Stimulated activated naive B cell treated with anti-CD40 and anti-IgM and Interleukin-4, amounts not matched to agents 10 μg/mL and 1 μg/mL and 100 μg/mL, for 72 hours (primary cell): ENCODE results near the gene UNC13C.

Source experiments
- ATAC-seq, 2 donors: fragments of 150-1000 bp; cut with Tn5 transposase; replicated peaks; 2 replicates each; pipeline ENCODE4 v1.10.0; 2021; ENCODE audit warnings: moderate library complexity in 1 of 2
- DNase-seq: peaks from one replicate; pipeline ENCODE4 v3.0.0; 2021
- H3K27ac Mint-ChIP-seq: one replicate; pipeline ENCODE4 v1.8.0; 2022; ENCODE audit warnings: mild to moderate bottlenecking, mixed read lengths
- H3K27me3 Mint-ChIP-seq, 2 donors: one replicate each; pipeline ENCODE4 v1.8.0; 2022; ENCODE audit warnings: mixed read lengths in 2 of 2
- H3K36me3 Mint-ChIP-seq, 2 donors: one replicate each; pipeline ENCODE4 v1.8.0; 2022; ENCODE audit warnings: mixed read lengths in 2 of 2, mild to moderate bottlenecking in 1 of 2
- H3K4me1 Mint-ChIP-seq, 2 donors: one replicate each; pipeline ENCODE4 v1.8.0; 2022; ENCODE audit warnings: mixed read lengths in 2 of 2, mild to moderate bottlenecking in 1 of 2
- H3K4me3 Mint-ChIP-seq, 2 donors: one replicate each; pipeline ENCODE4 v1.8.0; 2022; ENCODE audit warnings: mild to moderate bottlenecking in 2 of 2, mixed read lengths in 2 of 2, moderate library complexity in 1 of 2
- H3K9me3 Mint-ChIP-seq, 2 donors: one replicate each; pipeline ENCODE4 v1.8.0; 2022; ENCODE audit warnings: mixed read lengths in 2 of 2, mild to moderate bottlenecking in 1 of 2

UNC13C gene

DNA sequence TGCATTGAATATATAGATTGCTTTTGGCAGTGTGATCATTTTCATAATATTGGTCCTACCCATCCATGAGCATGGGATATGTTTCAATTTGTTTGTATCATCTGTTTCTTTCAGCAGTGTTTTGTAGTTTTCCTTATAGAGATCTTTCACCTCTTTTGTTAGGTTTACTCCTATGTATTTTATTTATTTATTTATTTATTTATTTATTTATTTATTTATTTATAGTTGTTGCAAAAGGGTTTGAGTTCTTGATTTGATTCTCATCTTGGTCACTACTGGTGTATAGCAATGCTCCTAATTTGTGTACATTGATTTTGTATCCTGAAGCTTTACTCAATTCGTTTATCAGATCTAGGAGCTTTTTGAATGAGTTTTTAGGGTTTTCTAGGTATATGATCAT is 478.2 kb downstream of the UNC13C start:
- no peak overlapping the region for H3K4me3 Mint-ChIP-seq
- DNase-seq: no peak
- peaks cover 0 to 2% of the 10 kb centered on the region in 2 donors for H3K36me3 Mint-ChIP-seq
- H3K4me1 Mint-ChIP-seq: no peaks in the 10 kb centered on the region
- peaks cover 0 to under 1% of the 10 kb centered on the region in 2 donors for H3K27me3 Mint-ChIP-seq
- H3K27ac Mint-ChIP-seq: no peak overlapping the region
- no peak for ATAC-seq
- peaks cover 33 to 36% of the 10 kb centered on the region in 2 donors for H3K9me3 Mint-ChIP-seq

DNA sequence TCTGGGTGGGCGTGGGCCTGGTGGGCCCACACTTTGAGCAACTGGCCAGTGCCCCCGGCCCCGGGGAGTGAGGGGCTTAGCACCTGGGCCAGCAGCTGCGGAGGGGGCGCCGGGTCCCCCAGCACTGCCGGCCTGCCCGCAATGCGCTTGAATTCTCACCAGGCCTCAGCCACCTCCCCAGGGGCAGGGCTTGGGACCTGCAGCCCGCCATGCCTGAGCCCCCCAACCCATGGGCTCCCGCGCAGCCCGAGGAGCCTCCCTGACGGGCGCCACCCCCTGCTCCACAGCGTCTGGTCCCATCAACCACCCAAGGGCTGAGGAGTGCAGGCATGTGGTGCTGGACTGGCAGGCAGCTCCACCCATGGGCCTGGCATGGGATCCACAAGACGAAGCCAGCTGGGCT is 484.3 kb downstream of the UNC13C start:
- ATAC-seq (no peak), DNase-seq (no peak)
- Mint-ChIP-seq H3K4me1 (no peaks in the 10 kb centered on the region), H3K27ac (no peak overlapping the region), H3K9me3 (peaks cover 20 to 22% of the 10 kb centered on the region in 2 donors), H3K4me3 (no peak overlapping the region), H3K27me3 (peaks cover 0 to 4% of the 10 kb centered on the region in 2 donors), H3K36me3 (no peaks in the 10 kb centered on the region)

- ATAC-seq (peak in 1 of 2 donors; percentile 34), DNase-seq (no peak)
- Mint-ChIP-seq H3K9me3 (peaks cover 5 to 10% of the 10 kb centered on the region in 2 donors), H3K27ac (no peak overlapping the region), H3K27me3 (no peaks in the 10 kb centered on the region), H3K4me1 (no peaks in the 10 kb centered on the region), H3K36me3 (no peaks in the 10 kb centered on the region), H3K4me3 (no peak overlapping the region)
These were observed 503.6 kb downstream of the UNC13C start for GRCh38 chr15:54481819-54482218.

DNA sequence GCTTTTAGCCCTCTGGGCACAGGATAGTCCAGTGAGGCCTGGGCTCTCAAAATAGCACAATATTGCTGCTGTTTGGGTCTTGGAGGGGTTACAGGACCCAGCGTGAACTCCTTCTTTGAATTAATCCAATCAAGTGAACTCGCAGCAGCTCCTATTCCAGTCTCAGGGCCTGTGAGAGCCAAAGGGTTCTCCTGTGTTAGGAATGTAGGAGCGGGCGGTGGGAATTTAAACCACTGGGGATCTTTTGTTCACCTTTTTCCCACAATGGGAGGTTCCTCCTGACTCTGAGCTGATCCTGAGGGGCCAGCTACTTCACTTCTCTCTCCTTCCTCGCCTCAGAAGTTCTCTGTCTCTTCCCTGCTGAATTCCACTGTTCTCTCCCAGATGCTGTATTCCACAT is 504.0 kb downstream of the UNC13C start:
- Mint-ChIP-seq H3K27me3 (no peaks in the 10 kb centered on the region), H3K4me1 (no peaks in the 10 kb centered on the region), H3K27ac (no peak overlapping the region), H3K9me3 (peaks cover 5 to 10% of the 10 kb centered on the region in 2 donors), H3K4me3 (no peak overlapping the region), H3K36me3 (no peaks in the 10 kb centered on the region)
- ATAC-seq (no peak), DNase-seq (no peak)

GRCh38 chr15:54500330-54500729 is 522.1 kb downstream of the UNC13C start:
- Mint-ChIP-seq H3K36me3 (no peaks in the 10 kb centered on the region), H3K4me3 (no peak overlapping the region), H3K27ac (no peak overlapping the region), H3K27me3 (no peaks in the 10 kb centered on the region), H3K4me1 (no peaks in the 10 kb centered on the region), H3K9me3 (no peaks in the 10 kb centered on the region)
- DNase-seq: no peak
- ATAC-seq: no peak

- ATAC-seq (no peak), DNase-seq (no peak)
- H3K27ac Mint-ChIP-seq: no peak overlapping the region
- no peak overlapping the region for H3K4me3 Mint-ChIP-seq
- no peaks in the 10 kb centered on the region for H3K27me3 Mint-ChIP-seq
- no peaks in the 10 kb centered on the region for H3K4me1 Mint-ChIP-seq
- no peaks in the 10 kb centered on the region for H3K36me3 Mint-ChIP-seq
- no peaks in the 10 kb centered on the region for H3K9me3 Mint-ChIP-seq
These were observed 524.3 kb downstream of the UNC13C start for GRCh38 chr15:54502416-54503075.

GRCh38 chr15:54504695-54505094 is 526.5 kb downstream of the UNC13C start:
- H3K27me3 Mint-ChIP-seq: no peaks in the 10 kb centered on the region
- H3K36me3 Mint-ChIP-seq: no peaks in the 10 kb centered on the region
- DNase-seq (no peak), ATAC-seq (no peak)
- H3K9me3 Mint-ChIP-seq: no peaks in the 10 kb centered on the region
- no peak overlapping the region for H3K27ac Mint-ChIP-seq
- no peak overlapping the region for H3K4me3 Mint-ChIP-seq
- no peaks in the 10 kb centered on the region for H3K4me1 Mint-ChIP-seq

GRCh38 chr15:54506977-54507524 is 528.8 kb downstream of the UNC13C start:
- H3K4me3 Mint-ChIP-seq: no peak overlapping the region
- no peaks in the 10 kb centered on the region for H3K4me1 Mint-ChIP-seq
- no peaks in the 10 kb centered on the region for H3K9me3 Mint-ChIP-seq
- H3K27me3 Mint-ChIP-seq: no peaks in the 10 kb centered on the region
- no peak overlapping the region for H3K27ac Mint-ChIP-seq
- H3K36me3 Mint-ChIP-seq: no peaks in the 10 kb centered on the region
- DNase-seq: no peak
- no peak for ATAC-seq

- peaks cover 2 to 13% of the 10 kb centered on the region in 2 donors for H3K4me1 Mint-ChIP-seq
- no peak overlapping the region for H3K4me3 Mint-ChIP-seq
- H3K27me3 Mint-ChIP-seq: no peaks in the 10 kb centered on the region
- H3K27ac Mint-ChIP-seq: no peak overlapping the region
- no peaks in the 10 kb centered on the region for H3K9me3 Mint-ChIP-seq
- H3K36me3 Mint-ChIP-seq: no peaks in the 10 kb centered on the region
- DNase-seq (no peak), ATAC-seq (no peak)
These were observed 536.4 kb downstream of the UNC13C start for GRCh38 chr15:54514601-54515000.

- Mint-ChIP-seq H3K4me3 (no peak overlapping the region), H3K4me1 (peaks cover 6 to 24% of the 10 kb centered on the region in 2 donors), H3K27me3 (no peaks in the 10 kb centered on the region), H3K27ac (no peak overlapping the region), H3K36me3 (no peaks in the 10 kb centered on the region), H3K9me3 (no peaks in the 10 kb centered on the region)
- DNase-seq (no peak), ATAC-seq (no peak)
These were observed 537.7 kb downstream of the UNC13C start for GRCh38 chr15:54515664-54516582.

- peaks cover 6 to 24% of the 10 kb centered on the region in 2 donors for H3K4me1 Mint-ChIP-seq
- H3K4me3 Mint-ChIP-seq: no peak overlapping the region
- no peaks in the 10 kb centered on the region for H3K36me3 Mint-ChIP-seq
These were observed 539.1 kb downstream of the UNC13C start for GRCh38 chr15:54517366-54517765.

DNA sequence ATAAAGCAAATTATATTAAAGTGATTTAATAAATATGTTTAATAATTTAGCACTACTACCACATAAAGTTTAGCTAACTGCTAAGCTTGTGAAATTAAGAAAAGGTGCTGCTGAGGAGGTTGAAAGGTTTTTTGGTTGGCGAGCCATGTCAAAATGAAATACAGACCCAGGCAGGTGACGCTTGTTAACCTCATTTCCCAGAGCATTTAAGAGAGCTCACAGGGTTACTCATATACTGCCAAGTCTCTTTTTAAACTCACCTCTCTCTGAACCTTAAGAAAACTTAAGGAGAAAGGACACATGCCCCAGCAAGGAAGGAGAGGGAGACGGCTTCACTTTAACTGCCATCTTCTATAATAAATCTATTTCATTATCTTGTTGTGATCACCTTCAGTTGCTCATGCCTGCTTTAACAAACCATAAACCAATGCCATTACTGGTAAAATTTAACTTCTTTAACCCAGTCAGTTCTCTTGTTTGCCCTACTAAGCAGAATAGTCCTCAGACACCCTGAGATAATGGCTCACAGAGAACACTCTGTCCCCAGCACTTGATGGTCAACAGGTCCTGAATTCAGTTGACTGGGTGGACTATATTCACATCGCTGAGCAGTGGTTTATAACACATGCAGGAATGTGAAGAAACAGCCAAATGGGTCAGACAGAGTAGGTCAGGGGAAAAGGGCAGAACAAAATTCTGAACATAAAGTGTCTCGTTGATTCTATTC is 540.1 kb downstream of the UNC13C start:
- no peak overlapping the region for H3K4me3 Mint-ChIP-seq
- DNase-seq (no peak), ATAC-seq (no peak)
- no peaks in the 10 kb centered on the region for H3K36me3 Mint-ChIP-seq
- no peaks in the 10 kb centered on the region for H3K27me3 Mint-ChIP-seq
- H3K9me3 Mint-ChIP-seq: no peaks in the 10 kb centered on the region
- no peak overlapping the region for H3K27ac Mint-ChIP-seq
- peaks cover 6 to 24% of the 10 kb centered on the region in 2 donors for H3K4me1 Mint-ChIP-seq

More at GRCh38 chr15:54517366-54517765, 539.1 kb downstream of the UNC13C start:
- Mint-ChIP-seq H3K27me3 (no peaks in the 10 kb centered on the region), H3K27ac (no peak overlapping the region), H3K9me3 (no peaks in the 10 kb centered on the region)
- no peak for DNase-seq
- no peak for ATAC-seq

DNA sequence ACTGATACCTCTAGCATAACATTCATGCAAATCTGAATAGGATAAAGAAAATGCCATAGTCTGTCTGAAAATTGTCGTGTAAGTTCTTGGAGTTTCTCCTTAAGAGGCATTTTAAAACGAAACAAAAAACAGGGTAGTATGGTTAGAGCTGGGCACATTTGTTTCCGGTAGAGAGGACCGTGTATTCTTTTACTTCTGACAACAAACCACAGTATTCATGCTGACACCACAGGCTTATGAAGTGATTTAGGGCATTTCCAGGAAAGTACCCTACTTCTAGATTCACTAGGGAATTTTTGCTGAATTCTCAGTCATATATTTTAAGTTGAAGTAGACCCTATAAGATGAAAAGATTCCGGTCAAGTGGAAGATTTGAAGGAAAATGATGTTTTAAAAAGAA is 541.3 kb downstream of the UNC13C start:
- H3K27me3 Mint-ChIP-seq: no peaks in the 10 kb centered on the region
- no peaks in the 10 kb centered on the region for H3K36me3 Mint-ChIP-seq
- peak overlapping the region; percentile 33 to 62 for H3K4me3 Mint-ChIP-seq
- H3K27ac Mint-ChIP-seq: peak overlapping the region; percentile 6
- H3K4me1 Mint-ChIP-seq: peaks cover 6 to 24% of the 10 kb centered on the region in 2 donors
- DNase-seq (no peak), ATAC-seq (peak; percentile 74 to 77)
- no peaks in the 10 kb centered on the region for H3K9me3 Mint-ChIP-seq

GRCh38 chr15:54520616-54521015 is 542.4 kb downstream of the UNC13C start:
- peaks cover 6 to 24% of the 10 kb centered on the region in 2 donors for H3K4me1 Mint-ChIP-seq
- DNase-seq (no peak), ATAC-seq (no peak)
- no peak overlapping the region for H3K4me3 Mint-ChIP-seq
- H3K9me3 Mint-ChIP-seq: no peaks in the 10 kb centered on the region
- H3K27ac Mint-ChIP-seq: no peak overlapping the region
- no peaks in the 10 kb centered on the region for H3K27me3 Mint-ChIP-seq
- H3K36me3 Mint-ChIP-seq: no peaks in the 10 kb centered on the region
